Measurements from ENCODE around the gene ZNF683.
"Not testable (repeated sequence)": the region's sequence is repeated elsewhere in the genome, so short reads cannot be mapped to it uniquely, and the experiment has no call there.

DNA sequence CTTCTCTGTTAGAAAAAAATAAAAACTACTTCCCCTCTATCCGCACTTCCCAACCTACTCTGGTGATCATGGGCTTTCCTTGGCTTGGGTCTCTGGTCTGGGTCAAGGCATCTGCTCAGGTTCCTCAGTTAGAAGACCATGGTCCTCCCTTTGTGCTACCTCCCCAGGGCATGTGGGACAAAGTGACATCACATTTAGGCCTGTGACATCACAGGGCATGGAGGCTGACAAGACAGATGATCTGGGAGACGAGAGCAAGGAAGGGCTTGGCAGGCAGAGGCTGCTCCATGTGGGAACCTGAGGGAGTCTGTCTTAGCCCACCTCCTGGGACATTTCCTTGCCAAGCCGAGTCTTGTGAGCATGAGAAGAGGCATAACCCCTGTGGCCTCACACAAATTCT, at the start of gene ZNF683:
- not testable (repeated sequence) for TF ChIP-seq CTCF (IDR thresholded peaks at IDR 0.05; ENCODE audit: extremely low read depth in 1 of 2, insufficient read depth in 1 of 2, low read depth in 1 of 2, low read length in 2 of 2); EZH2 (IDR thresholded peaks at IDR 0.05; ENCODE audit: borderline replicate concordance, low read depth, low read length, severe bottlenecking); POLR2A (IDR thresholded peaks at IDR 0.05; ENCODE audit: low read depth, low read length)

Data from endothelial cell of umbilical vein (primary cell).